Measurements from ENCODE around the gene IQCB1. TPM values are rescaled to one million over a fixed set of nuclear protein-coding genes. Genes with fewer than 3 reads are reported as not detected.

Gene IQCB1
- polyA plus RNA-seq, 3 donors: 6.0 to 27.7 (median 7.5) TPM

DNA sequence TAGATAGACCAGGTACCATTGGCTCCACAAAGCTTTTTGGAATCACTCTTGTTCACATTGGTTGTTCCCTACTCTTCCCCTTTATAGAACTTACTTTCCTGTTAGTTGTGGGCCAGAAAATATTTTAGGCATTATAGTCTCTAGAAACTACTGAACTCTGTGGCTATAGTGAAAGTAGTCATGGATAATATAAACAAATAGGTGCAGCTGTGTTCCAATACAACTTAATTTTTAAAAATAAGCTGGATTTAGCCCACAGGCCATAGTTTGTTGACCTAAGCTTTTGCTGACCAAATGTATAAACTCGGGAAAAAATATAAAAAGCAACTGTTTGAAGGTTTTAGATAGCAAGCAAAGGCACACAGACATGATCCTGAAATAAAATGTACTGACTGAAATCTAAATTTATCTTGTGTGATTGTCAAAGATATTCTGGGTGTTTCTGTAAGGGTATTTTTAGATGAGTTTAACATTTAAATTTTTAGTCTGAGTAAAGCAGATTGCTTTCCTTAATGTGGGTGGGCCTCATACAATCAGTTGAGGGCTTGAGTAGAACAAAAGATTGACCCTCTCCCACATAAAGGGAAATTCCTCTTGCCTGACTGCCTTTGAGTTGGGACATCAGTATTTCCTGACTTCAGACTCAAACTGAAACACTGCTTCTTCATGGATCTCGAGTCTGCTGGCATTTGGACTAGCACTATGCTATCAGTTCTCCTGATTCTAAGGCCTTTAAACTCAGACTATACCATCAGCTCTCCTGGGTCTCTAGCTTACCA lies 13.2 kb downstream of the IQCB1 start:
- Mint-ChIP-seq H3K4me1 (peaks cover 5% of the 10 kb centered on the region), H3K36me3 (peaks cover 77 to 83% of the 10 kb centered on the region in 2 donors), H3K27ac (no peak overlapping the region), H3K9me3 (peaks cover 6 to 18% (median 12%) of the 10 kb centered on the region in 7 donors), H3K27me3 (ENCODE audit: low read depth in 3 of 3) (no peaks in the 10 kb centered on the region), H3K4me3 (no peak overlapping the region)
- Histone ChIP-seq H3K9me3 (replicated peaks in 1 of 2; ENCODE audit: control insufficient read depth in 1 of 2, insufficient read depth in 1 of 2, low read length in 2 of 2) (peaks cover 2 to 15% of the 10 kb centered on the region in 2 donors), H3K27me3 (ENCODE audit: control insufficient read depth in 2 of 2, insufficient read depth in 2 of 2, low read length in 2 of 2) (no peaks in the 10 kb centered on the region), H3K79me2 (ENCODE audit: insufficient read depth, low read length) (peaks cover 32% of the 10 kb centered on the region), H3K4me3 (replicated peaks in 1 of 3; ENCODE audit: low read depth in 2 of 3, low read length in 3 of 3) (no peak overlapping the region), H3K4me1 (ENCODE audit: control insufficient read depth in 1 of 2, insufficient read depth in 2 of 2, low read length in 2 of 2) (peaks cover 8 to 9% of the 10 kb centered on the region in 2 donors), H3K36me3 (replicated peaks in 1 of 2; ENCODE audit: control insufficient read depth in 1 of 2, insufficient read depth in 2 of 2, low read length in 2 of 2) (peaks cover 60 to 78% of the 10 kb centered on the region in 2 donors), H3K27ac (ENCODE audit: low read depth in 1 of 2, low read length in 2 of 2) (peak overlapping the region in 1 of 2 donors; percentile 12), H4K20me1 (ENCODE audit: insufficient read depth, low read length) (peaks cover 4% of the 10 kb centered on the region), H3K4me2 (replicated peaks; ENCODE audit: extremely low read depth, low read length, poor library complexity, severe bottlenecking) (no peak overlapping the region), H2AFZ (ENCODE audit: insufficient read depth, low read depth, low read length, poor library complexity, severe bottlenecking) (no peak overlapping the region), H3K9ac (ENCODE audit: insufficient read depth, low read length, poor library complexity, severe bottlenecking) (no peak overlapping the region)
- intact Hi-C loops (cut with micrococcal nuclease): no loop called here
- DNase-seq: no peak
- 92% methylated on average over 2 of the region's 2 CpGs for WGBS (ENCODE audit: insufficient coverage)
- TF ChIP-seq CTCF (IDR thresholded peaks at IDR 0.05): no peak

DNA sequence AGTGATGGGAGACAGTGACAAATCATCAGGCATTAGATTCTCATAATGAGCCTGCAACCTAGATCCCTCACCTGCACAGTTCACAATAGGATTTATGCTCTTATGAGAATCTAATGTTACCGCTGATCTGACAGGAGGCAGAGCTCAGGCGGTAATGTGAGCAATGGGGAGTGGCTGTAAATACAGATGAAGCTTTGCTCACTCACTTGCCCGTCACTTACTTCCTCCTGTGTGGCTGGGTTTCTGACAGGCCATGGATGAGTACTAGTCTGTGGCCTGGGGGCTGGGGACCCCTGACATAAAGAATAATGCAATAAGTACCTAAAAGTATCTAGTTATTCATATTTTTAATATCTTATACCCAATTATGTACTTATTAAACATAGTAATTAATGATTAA lies 15.6 kb downstream of the IQCB1 start:
- Mint-ChIP-seq H3K4me3 (no peak overlapping the region), H3K36me3 (peaks cover 68 to 80% of the 10 kb centered on the region in 2 donors), H3K27ac (no peak overlapping the region), H3K27me3 (ENCODE audit: low read depth in 3 of 3) (peaks cover 0 to 1% (median 0%) of the 10 kb centered on the region in 3 donors), H3K9me3 (peaks cover 6 to 30% (median 16%) of the 10 kb centered on the region in 7 donors), H3K4me1 (peaks cover 5% of the 10 kb centered on the region)
- no peak for DNase-seq
- WGBS (ENCODE audit: insufficient coverage): no CpG with 5 or more reads among the region's 3 CpGs
- Histone ChIP-seq H4K20me1 (ENCODE audit: insufficient read depth, low read length) (peaks cover 4% of the 10 kb centered on the region), H3K9me3 (replicated peaks in 1 of 2; ENCODE audit: control insufficient read depth in 1 of 2, insufficient read depth in 1 of 2, low read length in 2 of 2) (peaks cover 2 to 13% of the 10 kb centered on the region in 2 donors), H3K9ac (ENCODE audit: insufficient read depth, low read length, poor library complexity, severe bottlenecking) (no peak overlapping the region), H3K4me3 (replicated peaks in 1 of 3; ENCODE audit: low read depth in 2 of 3, low read length in 3 of 3) (no peak overlapping the region), H3K79me2 (ENCODE audit: insufficient read depth, low read length) (peaks cover 43% of the 10 kb centered on the region), H3K36me3 (replicated peaks in 1 of 2; ENCODE audit: control insufficient read depth in 1 of 2, insufficient read depth in 2 of 2, low read length in 2 of 2) (peaks cover 40 to 62% of the 10 kb centered on the region in 2 donors), H3K4me2 (replicated peaks; ENCODE audit: extremely low read depth, low read length, poor library complexity, severe bottlenecking) (no peak overlapping the region), H3K27me3 (ENCODE audit: control insufficient read depth in 2 of 2, insufficient read depth in 2 of 2, low read length in 2 of 2) (no peaks in the 10 kb centered on the region), H2AFZ (ENCODE audit: insufficient read depth, low read depth, low read length, poor library complexity, severe bottlenecking) (no peak overlapping the region), H3K27ac (ENCODE audit: low read depth in 1 of 2, low read length in 2 of 2) (no peak overlapping the region), H3K4me1 (ENCODE audit: control insufficient read depth in 1 of 2, insufficient read depth in 2 of 2, low read length in 2 of 2) (peaks cover 8 to 9% of the 10 kb centered on the region in 2 donors)
- intact Hi-C loops (cut with micrococcal nuclease): no loop called here
- no peak for TF ChIP-seq CTCF (IDR thresholded peaks at IDR 0.05)
